Measurements from ENCODE around the gene LILRA5.
"Not testable (repeated sequence)": the region's sequence is repeated elsewhere in the genome, so short reads cannot be mapped to it uniquely, and the experiment has no call there.

LILRA5 gene

DNA sequence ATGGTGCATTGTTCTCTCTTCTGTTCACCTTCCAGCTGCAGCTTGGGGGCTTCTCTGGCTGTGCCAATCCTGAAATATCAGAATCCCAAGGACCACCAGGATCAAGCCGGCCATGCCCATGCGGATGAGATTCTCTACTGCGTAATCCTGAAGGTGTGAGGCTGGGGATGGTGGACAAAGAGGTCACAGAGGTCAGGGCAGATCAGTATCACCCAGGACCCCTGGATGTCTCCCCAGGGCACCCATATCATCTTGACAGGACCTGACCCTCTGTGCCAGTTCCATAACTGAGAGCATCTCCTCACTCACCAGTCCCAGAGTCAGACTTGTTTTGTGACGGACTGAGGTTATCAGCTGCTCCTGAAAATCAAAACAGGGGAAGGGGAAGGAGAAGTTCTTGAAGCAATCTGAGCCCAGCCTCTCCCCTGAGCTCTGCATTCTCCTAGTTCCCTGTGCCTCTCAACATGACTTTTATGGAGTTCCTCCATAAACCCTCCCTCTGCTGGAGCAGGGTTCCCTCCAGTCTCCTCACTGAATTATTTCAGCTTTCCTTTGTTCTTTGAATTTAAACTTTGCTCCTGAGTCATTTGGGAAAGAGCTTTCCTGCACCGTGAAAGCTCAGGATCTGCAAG, 5.5 kb downstream of the LILRA5 start:
- no peak for DNase-seq (ENCODE audit: low read depth in 1 of 2, low spot score in 1 of 2)

DNA sequence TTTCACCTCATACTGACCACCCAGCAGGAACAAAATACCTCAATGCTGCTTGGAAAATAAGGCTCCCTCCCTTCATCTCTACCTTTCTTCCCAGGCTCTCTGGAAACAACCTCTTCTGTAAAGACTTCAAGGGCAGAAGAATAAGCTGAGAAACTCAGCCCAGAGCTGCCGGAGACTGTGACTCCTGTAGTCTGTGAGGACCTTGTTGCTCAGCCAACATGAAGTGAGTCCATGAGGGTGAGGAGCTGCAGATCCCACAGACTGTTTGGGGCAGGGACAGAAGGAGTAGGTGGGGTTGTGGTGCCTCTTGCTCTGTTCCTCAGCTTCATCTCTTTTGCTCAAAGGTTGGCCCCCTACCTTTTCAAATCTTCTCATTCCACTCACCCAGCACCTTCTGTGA, 7.8 kb downstream of the LILRA5 start:
- no peak for DNase-seq (ENCODE audit: low read depth in 1 of 2, low spot score in 1 of 2)

DNA sequence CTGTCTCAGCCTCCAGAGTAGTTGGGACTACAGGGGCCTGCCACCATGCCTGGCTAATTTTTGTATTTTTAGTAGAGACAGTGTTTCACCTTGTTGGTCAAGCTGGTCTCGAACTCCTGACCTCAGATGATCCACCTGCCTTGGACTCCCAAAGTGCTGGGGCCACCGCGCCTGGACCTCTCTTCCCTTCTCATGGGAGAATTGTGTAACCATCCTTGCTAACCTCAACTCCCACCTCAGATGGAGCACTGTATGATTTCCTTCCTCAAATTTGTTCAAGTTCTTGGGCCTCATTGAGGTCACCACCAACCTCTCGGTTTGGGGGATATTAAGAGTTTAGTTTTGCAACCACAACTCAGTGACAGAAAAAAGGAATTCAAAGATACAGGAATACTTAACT, 10.7 kb downstream of the LILRA5 start:
- DNase-seq (ENCODE audit: low read depth in 1 of 2, low spot score in 1 of 2), result no peak

DNA sequence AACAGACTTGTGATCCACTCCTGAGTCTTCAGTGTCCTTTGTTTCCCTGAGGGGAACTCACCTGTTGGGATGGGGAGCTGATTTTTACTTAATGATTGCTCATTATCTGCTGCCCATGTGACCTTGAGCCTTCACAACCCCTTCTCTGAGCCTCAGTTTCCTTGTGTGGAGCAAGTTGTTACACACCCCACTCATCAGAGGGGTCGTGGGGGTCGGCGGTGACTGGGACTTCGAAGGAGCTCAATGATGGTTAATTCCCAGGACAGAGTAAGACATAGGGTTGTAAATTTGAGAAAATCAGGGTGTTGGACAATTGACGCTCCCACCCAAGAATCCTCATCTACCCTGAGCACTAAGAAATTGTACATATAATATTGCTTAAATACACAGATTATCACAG, 13.5 kb downstream of the LILRA5 start:
- no peak for DNase-seq (ENCODE audit: low read depth in 1 of 2, low spot score in 1 of 2)

DNA sequence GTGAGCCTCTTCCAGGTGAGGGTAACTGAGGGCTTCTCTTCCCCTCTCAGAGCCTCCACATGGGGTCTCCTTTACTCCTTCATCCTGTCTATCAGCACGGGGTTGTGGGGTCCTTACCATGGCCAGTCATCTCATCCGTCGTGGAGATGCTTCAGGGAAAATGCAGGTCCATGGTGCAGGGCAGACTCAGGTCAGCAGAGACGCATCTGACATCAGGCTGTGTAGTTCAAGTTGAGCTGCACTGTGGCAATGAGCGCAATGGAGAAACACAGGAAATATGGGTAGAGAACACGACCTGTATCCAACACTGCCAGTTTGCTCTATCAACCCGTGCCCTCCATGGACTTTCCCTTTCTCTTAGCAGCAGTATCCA, 13.9 kb downstream of the LILRA5 start:
- DNase-seq (ENCODE audit: low read depth in 1 of 2, low spot score in 1 of 2), result no peak

DNA sequence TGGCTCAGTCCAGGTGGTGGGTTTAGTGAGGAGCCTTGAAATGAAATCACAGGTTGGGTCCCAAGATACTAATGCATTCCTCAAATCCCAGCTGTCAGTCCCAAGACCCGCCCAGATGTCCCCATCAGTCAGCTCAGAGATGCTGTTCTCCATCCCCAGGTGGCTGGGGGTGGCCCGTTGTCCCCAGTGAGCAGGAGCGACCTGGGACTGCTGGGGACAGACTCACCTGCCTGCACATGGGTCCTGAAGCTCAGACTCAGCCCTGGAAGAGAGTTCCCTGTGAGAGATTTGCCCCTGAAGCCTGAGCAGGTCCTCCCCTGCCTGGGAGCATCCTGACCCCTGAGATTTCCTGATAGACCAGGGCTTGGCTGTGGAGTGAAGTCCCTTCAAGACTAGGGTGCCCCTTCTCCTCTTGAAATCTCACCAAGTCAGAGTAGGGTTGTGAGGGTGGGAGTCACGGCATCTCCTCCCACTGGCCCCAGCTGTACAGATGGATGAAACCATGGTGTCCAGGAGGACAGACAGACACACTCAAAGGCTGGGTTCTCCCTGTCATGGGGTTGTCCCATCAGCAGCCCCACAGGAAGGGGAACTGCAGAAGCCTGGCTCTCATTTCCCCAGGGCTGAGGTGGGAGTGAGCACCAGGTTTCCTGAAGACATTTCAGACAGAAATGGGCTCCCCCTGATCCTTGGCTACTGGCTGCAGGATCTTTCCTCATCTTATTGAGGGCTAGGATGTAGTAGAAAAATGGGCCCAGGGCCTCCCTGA, 14.4 kb downstream of the LILRA5 start:
- no peak for DNase-seq (ENCODE audit: low read depth in 1 of 2, low spot score in 1 of 2)

DNA sequence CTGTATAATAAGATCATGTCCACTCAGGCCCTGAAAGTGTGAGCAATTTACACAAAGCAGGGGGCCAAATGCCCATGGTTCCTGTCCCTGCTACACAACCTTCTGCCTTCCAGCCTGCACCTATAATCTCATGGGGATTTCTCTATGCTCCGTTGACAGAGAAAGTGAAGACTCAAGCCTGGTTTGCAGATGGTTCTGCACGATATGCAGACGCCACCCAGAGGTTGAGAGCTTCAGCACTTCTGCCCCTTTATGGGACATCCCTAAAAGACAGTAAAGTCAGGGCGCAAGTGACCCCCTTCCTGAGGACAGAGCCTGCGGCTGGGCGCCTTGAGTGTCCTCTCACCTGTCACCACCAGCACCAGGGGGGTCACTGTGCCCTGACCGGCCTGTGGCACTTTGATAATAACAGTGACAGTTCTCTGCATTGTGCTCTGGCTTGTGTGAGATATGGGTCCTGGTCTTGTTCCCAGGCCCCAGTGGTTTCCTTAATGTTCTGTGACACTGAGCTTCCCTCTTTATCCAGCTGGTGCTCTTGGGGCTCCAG, 15.1 kb downstream of the LILRA5 start:
- no peak for DNase-seq (ENCODE audit: low read depth in 1 of 2, low spot score in 1 of 2)

DNA sequence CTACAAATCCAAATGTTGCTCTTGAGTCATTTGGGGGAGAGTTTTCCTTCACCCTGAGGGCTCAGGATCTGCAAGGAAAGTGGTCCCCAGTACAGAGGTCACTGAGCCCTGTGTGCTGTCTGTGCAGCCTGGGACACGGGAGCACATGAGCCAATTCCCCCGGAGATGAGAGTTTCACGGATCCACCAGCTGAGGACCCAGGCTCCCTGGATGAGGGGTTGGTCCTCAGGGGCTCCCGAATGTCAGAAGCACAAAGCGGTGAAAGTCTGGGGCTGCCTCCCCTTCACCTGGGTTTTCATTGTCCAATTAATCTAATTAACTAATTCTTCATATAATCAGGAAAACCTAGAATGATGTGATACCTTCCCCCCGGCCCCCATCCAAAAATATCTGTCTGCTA, 18.4 kb downstream of the LILRA5 start:
- DNase-seq (ENCODE audit: low read depth in 1 of 2, low spot score in 1 of 2), result no peak

DNA sequence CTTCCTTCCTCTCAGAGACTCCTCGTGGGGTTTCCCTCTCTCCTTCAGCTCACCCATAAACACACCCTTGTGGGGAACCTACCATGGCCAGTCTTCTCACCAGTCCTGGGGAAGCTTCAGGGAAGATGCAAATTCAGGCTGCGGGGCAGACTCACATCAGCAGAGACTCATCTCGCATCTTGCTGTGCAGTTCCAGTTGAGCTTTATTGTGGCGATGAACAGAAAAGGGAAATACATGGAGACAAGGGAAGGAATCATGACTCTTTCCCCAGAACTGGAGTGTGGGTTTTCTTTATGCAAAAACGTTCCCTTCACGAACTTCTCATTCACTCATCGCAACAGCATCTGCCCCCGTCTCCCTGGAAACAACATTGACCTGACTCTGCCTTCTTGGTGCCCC, 23.8 kb downstream of the LILRA5 start:
- not testable (repeated sequence) for DNase-seq (ENCODE audit: low read depth in 1 of 2, low spot score in 1 of 2)

DNA sequence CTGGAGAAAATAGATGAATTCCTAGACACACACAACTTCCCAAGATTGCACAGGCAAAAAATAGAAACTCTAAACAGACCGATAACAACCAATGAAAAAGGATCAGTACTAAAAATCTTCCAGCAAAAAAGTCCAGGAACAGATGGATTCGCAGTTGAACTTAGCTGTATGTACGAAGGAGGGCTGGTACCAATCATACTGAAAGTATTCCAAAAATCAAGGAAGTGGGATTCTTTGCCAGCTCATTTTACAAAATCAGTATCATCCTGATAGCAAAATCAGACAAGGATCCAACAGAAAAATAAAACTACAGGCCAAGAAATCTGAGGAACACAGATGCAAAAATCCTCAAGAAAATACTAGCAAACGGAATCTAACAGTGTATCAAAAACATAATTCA, 25.5 kb downstream of the LILRA5 start:
- no peak for DNase-seq (ENCODE audit: low read depth in 1 of 2, low spot score in 1 of 2)

DNA sequence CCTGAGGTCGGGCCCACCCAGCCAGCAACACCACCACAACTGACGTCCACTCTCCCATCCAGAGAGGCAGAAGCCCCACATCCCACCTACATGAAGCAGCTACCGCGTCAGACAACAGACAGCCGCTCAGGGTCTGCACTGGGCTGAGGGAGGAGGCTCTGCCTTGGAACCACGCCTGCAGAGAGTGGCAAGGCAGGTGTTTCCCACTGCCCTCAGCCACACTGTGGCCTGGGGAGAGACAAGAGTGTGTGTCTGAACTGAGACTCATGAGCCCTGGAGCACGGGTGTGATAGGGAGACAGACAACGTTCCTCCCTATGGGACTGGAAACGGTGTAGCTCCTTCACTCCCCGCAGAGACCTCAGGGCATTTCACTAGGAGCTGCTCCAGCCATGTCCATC, 26.7 kb downstream of the LILRA5 start:
- not testable (repeated sequence) for DNase-seq (ENCODE audit: low read depth in 1 of 2, low spot score in 1 of 2)

DNA sequence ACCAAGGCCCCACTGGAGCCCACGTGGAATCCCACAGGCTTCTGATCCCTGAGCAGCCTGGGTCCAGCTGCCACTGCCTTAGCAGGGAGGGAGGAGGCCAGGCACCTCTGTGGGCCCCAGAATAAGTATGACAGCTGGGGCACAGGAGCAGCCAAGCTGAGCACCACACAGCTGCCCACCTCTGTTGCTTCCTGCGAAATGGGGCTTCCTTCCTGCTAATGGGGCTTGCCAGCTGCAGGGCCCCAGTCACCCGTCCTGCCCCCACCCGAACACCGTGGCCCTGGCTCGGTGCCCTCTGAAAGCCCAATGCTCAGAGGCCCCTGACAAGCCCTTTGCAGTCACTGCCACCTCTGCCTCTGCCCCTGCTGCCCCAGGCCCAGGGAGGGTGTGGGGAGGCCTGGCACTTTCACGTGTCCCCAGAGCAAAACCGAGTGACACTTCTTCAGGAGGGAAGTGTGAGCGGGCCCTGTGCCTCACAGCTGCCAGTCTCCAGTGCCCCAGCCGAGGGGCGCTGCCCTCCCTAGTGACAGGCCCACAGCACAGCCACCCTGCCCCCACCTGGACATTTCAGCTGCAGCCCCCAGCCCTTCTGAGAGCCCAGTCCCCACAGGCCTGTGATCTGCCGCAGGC, 27.4 kb downstream of the LILRA5 start:
- not testable (repeated sequence) for DNase-seq (ENCODE audit: low read depth in 1 of 2, low spot score in 1 of 2)

DNA sequence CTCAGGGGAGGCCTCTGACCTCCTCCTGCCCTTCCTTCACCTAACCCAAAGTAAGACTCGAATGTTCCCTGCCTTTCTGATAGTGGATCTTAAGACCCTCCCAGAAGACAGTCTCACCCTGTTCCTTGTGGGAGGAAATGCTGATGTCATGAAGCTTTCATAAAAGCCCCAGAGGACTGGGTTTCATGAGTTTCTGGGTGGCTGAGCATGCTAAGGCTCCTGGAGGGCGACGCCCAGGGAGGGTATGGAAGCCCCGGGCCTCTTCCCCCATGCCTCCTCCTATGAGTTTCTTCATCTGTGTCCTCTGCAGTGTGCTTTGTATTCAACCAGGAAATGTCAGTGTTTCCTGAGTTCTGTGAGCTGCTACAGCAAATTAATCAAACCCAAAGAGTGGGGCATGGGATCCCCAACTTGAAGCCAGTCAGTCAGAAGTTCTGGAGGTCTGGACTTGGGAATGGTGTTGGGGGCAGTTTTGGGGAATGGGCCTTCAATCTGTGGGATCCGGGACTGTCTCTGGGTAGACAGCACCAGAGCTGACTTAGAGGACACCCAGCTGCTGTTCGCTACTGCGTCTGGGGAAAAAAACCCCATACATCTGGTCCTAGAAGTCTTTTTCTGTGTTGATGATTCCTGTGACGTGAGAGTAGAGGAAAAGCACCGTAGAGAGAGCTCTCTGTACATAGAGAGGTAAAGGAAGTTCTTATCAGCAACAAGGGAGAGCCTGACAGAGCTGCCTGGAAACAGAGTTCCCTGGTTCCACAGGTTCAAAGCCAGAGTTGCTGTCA, 30.1 kb downstream of the LILRA5 start:
- no peak for DNase-seq (ENCODE audit: low read depth in 1 of 2, low spot score in 1 of 2)

DNA sequence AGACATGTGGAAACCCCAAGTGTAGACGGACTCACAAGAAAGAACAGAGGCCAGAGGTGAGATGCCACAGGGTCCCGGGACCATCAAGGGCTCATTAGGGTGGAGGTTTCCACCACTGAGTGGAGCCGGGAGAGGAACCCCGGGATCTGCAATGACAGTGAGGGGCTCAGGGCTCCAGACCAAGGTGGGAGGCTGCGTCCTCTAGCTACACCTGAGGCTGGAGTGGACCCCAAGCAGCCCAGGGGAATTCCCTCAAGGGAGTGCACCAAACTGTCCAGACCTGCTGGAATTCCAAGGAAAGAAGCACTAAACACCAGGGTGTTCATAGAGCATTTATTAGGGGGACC, 31.3 kb downstream of the LILRA5 start:
- not testable (repeated sequence) for DNase-seq (ENCODE audit: low read depth in 1 of 2, low spot score in 1 of 2)

DNA sequence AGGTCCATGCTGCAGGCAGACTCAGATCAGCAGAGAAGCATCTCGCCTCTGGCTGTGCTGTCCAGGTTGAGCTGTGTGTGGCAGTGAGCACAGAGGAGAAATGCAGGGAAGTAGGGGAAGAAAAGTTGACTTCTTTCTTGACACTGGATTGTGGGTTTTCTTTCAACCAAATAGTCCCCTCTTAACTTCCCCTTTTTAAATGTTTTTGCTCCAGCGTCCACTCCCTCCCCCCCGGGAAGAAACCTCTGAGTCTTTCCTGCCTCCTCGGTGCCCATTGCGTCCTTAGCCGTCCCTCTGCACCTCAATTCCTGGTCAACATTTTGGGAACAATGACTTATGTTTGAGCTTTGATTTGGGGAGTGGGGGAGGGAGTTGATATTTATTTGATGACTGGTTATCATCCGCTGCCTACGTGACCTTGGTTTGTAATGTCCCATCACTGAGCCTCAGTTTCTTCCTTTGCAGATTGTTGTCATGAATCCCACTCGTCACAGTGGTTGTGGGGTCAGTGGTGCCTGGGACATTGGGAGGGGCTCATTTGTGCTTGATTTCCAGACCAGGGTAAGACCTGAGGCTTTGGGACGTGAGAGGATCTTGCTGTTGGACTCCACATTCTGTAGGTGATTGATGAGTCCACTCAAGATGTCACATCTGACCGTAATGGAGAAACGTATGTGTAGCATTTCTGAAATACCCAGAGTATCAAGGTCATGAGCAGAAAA, 31.8 kb downstream of the LILRA5 start, which contains the start of gene LILRB2:
Gene LILRB2 (minus strand): TSS at position 104 of the 722 bp plus-strand sequence. CDS start 614 bp downstream, outside the sequence.
- DNase-seq (ENCODE audit: low read depth in 1 of 2, low spot score in 1 of 2), result no peak

DNA sequence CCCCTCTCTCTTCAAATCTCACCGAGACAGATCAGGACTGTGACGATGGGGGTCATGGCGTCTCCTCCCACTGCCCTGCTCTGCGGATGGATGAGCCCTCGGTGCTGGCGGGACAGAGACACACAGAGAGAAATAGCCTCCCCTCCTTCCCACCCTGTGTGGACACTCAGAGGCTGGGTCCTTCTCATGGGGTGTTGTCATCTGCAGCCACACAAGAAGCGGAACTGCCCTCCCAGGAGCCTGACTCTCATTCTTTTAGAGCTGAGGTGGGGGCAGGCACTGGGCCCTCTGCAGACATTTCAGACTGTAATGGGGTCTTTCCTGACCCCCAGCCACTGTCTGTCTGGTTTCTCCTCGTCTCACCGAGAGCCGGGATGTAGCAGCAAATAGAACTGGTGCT, 32.5 kb downstream of the LILRA5 start:
- not testable (repeated sequence) for DNase-seq (ENCODE audit: low read depth in 1 of 2, low spot score in 1 of 2)

DNA sequence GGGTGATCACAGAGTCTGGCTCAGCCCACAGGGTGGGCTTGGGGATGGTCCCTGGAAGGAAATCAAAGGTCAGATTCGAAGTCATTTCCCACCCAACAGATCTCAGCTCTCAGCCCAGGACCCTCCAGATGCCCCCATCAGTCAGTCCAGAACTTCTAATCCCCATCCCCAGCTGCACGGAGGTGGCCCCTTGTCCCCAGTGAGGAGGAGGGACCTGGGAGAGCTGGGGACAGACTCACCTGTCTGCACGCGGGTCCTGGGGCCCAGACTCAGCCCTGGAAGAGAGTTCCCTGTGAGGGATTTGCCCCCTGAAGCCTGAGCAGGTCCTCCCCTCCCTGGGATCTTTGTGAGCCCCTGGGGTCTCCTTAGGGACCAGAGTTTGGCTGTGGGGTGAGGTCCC, 32.9 kb downstream of the LILRA5 start:
- not testable (repeated sequence) for DNase-seq (ENCODE audit: low read depth in 1 of 2, low spot score in 1 of 2)

DNA sequence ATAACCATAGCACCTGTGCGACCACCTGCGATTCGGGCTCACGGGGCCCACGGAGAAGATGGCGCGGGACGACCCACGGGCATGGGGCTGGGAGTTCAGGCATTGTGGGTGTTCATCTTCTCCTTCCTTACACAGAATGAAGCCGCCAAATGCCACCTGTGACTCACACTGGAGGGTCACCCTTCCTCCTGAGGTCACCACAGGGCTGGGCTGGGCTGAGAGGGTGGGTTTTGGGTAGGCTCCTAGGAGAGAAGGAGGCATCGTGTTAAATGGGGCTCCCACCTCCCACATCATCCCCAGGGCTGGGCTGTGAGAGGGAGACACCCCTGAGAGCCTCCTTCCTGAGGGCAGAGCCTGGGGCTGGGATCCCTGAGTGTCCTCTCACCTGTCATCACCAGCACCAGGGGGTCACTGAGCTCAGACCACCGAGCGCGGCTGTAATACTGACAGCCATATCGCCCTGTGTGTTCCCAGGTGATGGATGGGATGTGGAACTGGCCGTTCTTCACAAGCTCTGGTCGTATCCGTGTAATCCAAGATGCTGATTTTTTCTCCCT, 33.5 kb downstream of the LILRA5 start:
- no peak for DNase-seq (ENCODE audit: low read depth in 1 of 2, low spot score in 1 of 2)

DNA sequence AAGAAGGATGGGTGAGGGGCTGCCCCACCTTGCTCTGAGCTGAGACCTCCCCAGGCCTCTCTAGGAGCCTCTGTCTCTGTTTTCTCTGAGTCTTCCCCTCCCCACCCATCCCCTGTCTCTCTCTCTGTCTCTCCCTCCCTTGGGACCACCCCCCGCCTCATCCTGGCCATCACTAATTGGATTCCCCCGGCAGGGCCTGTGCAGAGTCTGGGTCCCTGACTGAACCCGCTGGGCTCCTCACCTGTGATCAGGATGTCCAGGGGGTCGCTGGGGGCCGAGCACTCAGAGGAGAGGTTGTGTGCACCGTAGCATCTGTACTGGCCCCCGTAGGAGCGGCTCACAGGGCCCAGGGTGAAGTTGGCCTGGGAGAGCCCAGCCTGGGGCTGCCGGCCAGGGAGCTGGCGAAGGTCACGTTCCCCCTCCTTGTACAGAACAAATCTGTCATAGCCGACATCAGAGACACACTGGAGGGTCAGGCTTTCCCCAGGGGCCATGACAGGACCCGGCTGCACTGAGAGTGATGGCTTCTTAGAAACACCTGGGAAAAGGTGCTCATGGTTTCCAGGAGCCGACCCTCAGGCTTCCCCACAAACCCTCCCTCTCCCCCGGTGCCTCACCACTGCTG, 34.3 kb downstream of the LILRA5 start:
- not testable (repeated sequence) for DNase-seq (ENCODE audit: low read depth in 1 of 2, low spot score in 1 of 2)

DNA sequence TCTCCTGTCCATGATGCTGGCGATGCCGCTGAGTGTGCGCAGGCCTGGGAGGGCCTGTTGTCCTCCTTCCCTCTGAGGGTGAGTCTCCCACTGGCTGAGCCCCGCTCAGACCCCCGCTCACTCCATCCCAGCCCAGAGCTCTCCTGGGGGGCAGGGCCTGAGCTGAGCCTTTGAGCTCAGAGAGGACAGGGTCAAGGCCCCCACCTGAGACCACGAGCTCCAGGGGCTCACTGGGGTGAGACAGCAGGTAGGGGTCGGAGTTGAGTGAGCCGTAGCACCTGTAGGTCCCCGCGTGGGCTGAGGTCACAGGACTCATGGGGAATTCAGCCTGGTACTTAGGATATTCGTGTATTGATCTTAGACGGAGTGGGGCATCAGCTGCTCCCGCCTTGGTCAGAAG, 34.9 kb downstream of the LILRA5 start:
- DNase-seq (ENCODE audit: low read depth in 1 of 2, low spot score in 1 of 2), result not testable (repeated sequence)

Data from stimulated activated CD4-positive, alpha-beta T cell treated with anti-CD3 and anti-CD28 coated beads, Interleukin-15, amount 100 ng/mL, for 1 hour (primary cell).